GM12878 (cell line): Measurements from ENCODE around the gene ATP5PB. TPM values are rescaled to one million over a fixed set of nuclear protein-coding genes. Genes with fewer than 3 reads are reported as not detected.

ENCODE experiments used
- CBX5 ChIP-seq: sonication (generic); IDR thresholded peaks from 2 replicates; pipeline ENCODE4 v1.6.1; 2016; ENCODE audit warnings: low read depth, moderate library complexity, mild to moderate bottlenecking, inconsistent platforms
- CHD2 ChIP-seq: IDR thresholded peaks from 2 replicates; pipeline ENCODE4 v1.6.1; 2011; ENCODE audit warnings: low read depth, low read length, improper control_type of control experiment, borderline replicate concordance
- DPF2 ChIP-seq: fragments of 450-650 bp; IDR thresholded peaks from 2 replicates; pipeline ENCODE4 v1.6.1; 2017; ENCODE audit warnings: mild to moderate bottlenecking
- EP300 ChIP-seq, 2 experiments: fragments of 150-350 bp in 1 of 2; IDR thresholded peaks; 2 replicates each; pipeline ENCODE4 v1.6.1; 2011 to 2012; ENCODE audit warnings: low read depth in 2 of 2, low read length in 2 of 2, borderline replicate concordance in 1 of 2, improper control_type of control experiment in 1 of 2, inconsistent platforms in 1 of 2; ENCODE audit not compliant: control insufficient read depth in 1 of 2
- HCFC1 ChIP-seq: fragments of 150-350 bp; IDR thresholded peaks from 2 replicates; pipeline ENCODE4 v1.6.1; 2014; ENCODE audit warnings: low read length
- KLF5 ChIP-seq: fragments of 450-650 bp; IDR thresholded peaks from 2 replicates; pipeline ENCODE4 v1.6.1; 2014; ENCODE audit warnings: mild to moderate bottlenecking; ENCODE audit not compliant: partially characterized antibody
- MTA3 ChIP-seq: IDR thresholded peaks from 2 replicates; pipeline ENCODE4 v1.6.1; 2012; ENCODE audit warnings: low read length, inconsistent platforms, borderline replicate concordance
- MXI1 ChIP-seq: fragments of 150-350 bp; IDR thresholded peaks from 2 replicates; pipeline ENCODE4 v1.6.1; 2011; ENCODE audit warnings: low read depth, mild to moderate bottlenecking, inconsistent platforms, low read length, improper control_type of control experiment
- NRF1 ChIP-seq: conservative IDR thresholded peaks from 2 replicates; pipeline ENCODE4 v1.6.1; 2011; ENCODE audit warnings: mild to moderate bottlenecking, low read depth, low read length, improper control_type of control experiment
- RBBP5 ChIP-seq: fragments of 200-600 bp; sonication (generic); conservative IDR thresholded peaks from 2 replicates; pipeline ENCODE4 v1.6.1; 2016
- SPI1 ChIP-seq: IDR thresholded peaks from 2 replicates; pipeline ENCODE4 v1.6.1; 2011; ENCODE audit warnings: low read depth, mild to moderate bottlenecking, low read length, moderate library complexity, borderline replicate concordance; ENCODE audit not compliant: insufficient read depth
- YY1 ChIP-seq: IDR thresholded peaks from 2 replicates; pipeline ENCODE4 v1.6.1; 2011; ENCODE audit warnings: low read depth, mild to moderate bottlenecking, low read length
- ZZZ3 ChIP-seq: IDR thresholded peaks from 2 replicates; pipeline ENCODE4 v1.6.1; 2011; ENCODE audit warnings: low read depth; ENCODE audit not compliant: control insufficient read depth, insufficient read length
- polyA plus RNA-seq, 11 experiments: library from polyadenylated mRNA; depleted of rRNA in 4 of 11; unstranded in 6 of 11; stranded (reverse) in 5 of 11; fragments of >200 nt; fragmentation: Nextera tagmentation in 4 of 11; fragmentation: Illumina TruSeq in 1 of 11; extraction: Ambion mirVana in 4 of 11; extraction: Trizol in 1 of 11; gene quantifications; 1 replicate in 1 of 11; 2 replicates in 10 of 11; pipeline versions ENCODE4 v1.2.1 to v1.2.3, GENCODE V29; 2011 to 2016; ENCODE audit warnings: inconsistent platforms in 2 of 11, missing spikeins in 2 of 11, low read depth in 1 of 11
- total RNA-seq, 4 experiments: library from RNA; depleted of rRNA in 3 of 4; stranded (reverse); fragments of >200 nt in 3 of 4; fragmentation: Illumina TruSeq in 1 of 4; extraction: Trizol in 1 of 4; gene quantifications; 2 replicates each; pipeline versions ENCODE4 v1.2.1 to v1.2.3, GENCODE V29; 2013 to 2021
- TF ChIP-seq, protein P1 (sequence below): IDR thresholded peaks from 2 replicates; pipeline ENCODE4 v1.6.1; 2011; ENCODE audit warnings: borderline replicate concordance, low read depth, mild to moderate bottlenecking, moderate library complexity, mixed read lengths, low read length; ENCODE audit not compliant: insufficient read depth; ENCODE audit errors: extremely low read length
- TF ChIP-seq, protein P2 (sequence below): fragments of 450-650 bp; IDR thresholded peaks from 2 replicates; pipeline ENCODE4 v1.6.1; 2017; ENCODE audit warnings: mild to moderate bottlenecking, moderate library complexity
- TF ChIP-seq, protein P3 (sequence below): fragments of 450-650 bp; IDR thresholded peaks from 2 replicates; pipeline ENCODE4 v1.6.1; 2016; ENCODE audit warnings: mild to moderate bottlenecking
- TF ChIP-seq, protein P4 (sequence below): IDR thresholded peaks from 2 replicates; pipeline ENCODE4 v1.6.1; 2012; ENCODE audit warnings: low read depth, low read length, improper control_type of control experiment
- TF ChIP-seq, protein P5 (sequence below): fragments of 150-350 bp; IDR thresholded peaks from 2 replicates; pipeline ENCODE4 v1.6.1; 2016; ENCODE audit warnings: low read depth, low read length

ATP5PB gene
- total and polyA plus RNA-seq, 10 of the 15 experiments (the other 5 are each of a cell fraction or from before 2014, with no cell fraction given) = 380 to 1,760 (median 677) TPM

DNA sequence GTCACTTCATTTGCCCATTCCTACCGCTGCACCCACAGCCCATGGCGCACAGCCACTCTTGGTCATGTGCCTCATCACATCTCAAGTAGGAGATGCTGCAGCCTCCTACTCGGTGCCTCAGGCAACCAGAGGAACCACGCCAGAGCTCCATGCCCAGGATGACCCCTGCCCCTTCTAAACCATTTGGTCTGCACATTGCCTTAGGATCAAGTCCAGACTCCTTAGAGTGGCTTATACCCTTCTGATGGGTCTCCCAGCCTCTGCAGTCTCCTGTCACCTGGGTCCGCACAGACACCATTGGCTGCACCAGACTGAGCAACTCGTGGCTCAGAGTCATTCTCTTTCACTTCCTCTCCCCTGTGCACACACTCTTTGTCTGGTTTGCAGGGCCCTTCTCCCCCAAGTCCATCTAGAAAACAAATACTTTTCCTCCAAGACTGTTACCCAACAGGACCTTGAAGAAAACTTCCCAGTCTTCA is 56.4 kb downstream of the ATP5PB start (continued):
- TF ChIP-seq MXI1 = peak; percentile 78
- peak; percentile 34 for TF ChIP-seq KLF5
- no peak for TF ChIP-seq ZZZ3
- TF ChIP-seq, protein P1, sequence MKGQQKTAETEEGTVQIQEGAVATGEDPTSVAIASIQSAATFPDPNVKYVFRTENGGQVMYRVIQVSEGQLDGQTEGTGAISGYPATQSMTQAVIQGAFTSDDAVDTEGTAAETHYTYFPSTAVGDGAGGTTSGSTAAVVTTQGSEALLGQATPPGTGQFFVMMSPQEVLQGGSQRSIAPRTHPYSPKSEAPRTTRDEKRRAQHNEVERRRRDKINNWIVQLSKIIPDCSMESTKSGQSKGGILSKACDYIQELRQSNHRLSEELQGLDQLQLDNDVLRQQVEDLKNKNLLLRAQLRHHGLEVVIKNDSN = peak; percentile 44
- TF ChIP-seq RBBP5 = no peak
- TF ChIP-seq CBX5 = 0 out of 2 replicates have a peak, but pooled peaks have one; percentile 31
- TF ChIP-seq SPI1 = peak; percentile 99
- TF ChIP-seq, protein P2, sequence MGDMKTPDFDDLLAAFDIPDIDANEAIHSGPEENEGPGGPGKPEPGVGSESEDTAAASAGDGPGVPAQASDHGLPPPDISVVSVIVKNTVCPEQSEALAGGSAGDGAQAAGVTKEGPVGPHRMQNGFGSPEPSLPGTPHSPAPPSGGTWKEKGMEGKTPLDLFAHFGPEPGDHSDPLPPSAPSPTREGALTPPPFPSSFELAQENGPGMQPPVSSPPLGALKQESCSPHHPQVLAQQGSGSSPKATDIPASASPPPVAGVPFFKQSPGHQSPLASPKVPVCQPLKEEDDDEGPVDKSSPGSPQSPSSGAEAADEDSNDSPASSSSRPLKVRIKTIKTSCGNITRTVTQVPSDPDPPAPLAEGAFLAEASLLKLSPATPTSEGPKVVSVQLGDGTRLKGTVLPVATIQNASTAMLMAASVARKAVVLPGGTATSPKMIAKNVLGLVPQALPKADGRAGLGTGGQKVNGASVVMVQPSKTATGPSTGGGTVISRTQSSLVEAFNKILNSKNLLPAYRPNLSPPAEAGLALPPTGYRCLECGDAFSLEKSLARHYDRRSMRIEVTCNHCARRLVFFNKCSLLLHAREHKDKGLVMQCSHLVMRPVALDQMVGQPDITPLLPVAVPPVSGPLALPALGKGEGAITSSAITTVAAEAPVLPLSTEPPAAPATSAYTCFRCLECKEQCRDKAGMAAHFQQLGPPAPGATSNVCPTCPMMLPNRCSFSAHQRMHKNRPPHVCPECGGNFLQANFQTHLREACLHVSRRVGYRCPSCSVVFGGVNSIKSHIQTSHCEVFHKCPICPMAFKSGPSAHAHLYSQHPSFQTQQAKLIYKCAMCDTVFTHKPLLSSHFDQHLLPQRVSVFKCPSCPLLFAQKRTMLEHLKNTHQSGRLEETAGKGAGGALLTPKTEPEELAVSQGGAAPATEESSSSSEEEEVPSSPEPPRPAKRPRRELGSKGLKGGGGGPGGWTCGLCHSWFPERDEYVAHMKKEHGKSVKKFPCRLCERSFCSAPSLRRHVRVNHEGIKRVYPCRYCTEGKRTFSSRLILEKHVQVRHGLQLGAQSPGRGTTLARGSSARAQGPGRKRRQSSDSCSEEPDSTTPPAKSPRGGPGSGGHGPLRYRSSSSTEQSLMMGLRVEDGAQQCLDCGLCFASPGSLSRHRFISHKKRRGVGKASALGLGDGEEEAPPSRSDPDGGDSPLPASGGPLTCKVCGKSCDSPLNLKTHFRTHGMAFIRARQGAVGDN = peak; percentile 83
- TF ChIP-seq HCFC1 = no peak
- peak; percentile 70 for TF ChIP-seq DPF2
- peak; percentile 46; the same call in 1 of the 2 replicates for TF ChIP-seq YY1
- TF ChIP-seq, protein P3, sequence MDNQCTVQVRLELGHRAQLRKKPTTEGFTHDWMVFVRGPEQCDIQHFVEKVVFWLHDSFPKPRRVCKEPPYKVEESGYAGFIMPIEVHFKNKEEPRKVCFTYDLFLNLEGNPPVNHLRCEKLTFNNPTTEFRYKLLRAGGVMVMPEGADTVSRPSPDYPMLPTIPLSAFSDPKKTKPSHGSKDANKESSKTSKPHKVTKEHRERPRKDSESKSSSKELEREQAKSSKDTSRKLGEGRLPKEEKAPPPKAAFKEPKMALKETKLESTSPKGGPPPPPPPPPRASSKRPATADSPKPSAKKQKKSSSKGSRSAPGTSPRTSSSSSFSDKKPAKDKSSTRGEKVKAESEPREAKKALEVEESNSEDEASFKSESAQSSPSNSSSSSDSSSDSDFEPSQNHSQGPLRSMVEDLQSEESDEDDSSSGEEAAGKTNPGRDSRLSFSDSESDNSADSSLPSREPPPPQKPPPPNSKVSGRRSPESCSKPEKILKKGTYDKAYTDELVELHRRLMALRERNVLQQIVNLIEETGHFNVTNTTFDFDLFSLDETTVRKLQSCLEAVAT = 0 out of 2 replicates have a peak, but pooled peaks have one; percentile 59
- TF ChIP-seq NRF1 = no peak
- TF ChIP-seq CHD2 = 0 out of 2 replicates have a peak, but pooled peaks have one; percentile 35
- TF ChIP-seq, protein P4, sequence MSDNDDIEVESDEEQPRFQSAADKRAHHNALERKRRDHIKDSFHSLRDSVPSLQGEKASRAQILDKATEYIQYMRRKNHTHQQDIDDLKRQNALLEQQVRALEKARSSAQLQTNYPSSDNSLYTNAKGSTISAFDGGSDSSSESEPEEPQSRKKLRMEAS = 0 out of 2 replicates have a peak, but pooled peaks have one; percentile 37
- TF ChIP-seq MTA3 = no peak; the same call in 1 of the 2 replicates
- peak in 1 of 2 experiments; percentile 71; a peak in 2 of 4 replicates for TF ChIP-seq EP300 (IDR thresholded peaks at IDR 0.05; ENCODE audit: borderline replicate concordance in 1 of 2, control insufficient read depth in 1 of 2, low read depth in 2 of 2, low read length in 2 of 2)
- TF ChIP-seq, protein P5, sequence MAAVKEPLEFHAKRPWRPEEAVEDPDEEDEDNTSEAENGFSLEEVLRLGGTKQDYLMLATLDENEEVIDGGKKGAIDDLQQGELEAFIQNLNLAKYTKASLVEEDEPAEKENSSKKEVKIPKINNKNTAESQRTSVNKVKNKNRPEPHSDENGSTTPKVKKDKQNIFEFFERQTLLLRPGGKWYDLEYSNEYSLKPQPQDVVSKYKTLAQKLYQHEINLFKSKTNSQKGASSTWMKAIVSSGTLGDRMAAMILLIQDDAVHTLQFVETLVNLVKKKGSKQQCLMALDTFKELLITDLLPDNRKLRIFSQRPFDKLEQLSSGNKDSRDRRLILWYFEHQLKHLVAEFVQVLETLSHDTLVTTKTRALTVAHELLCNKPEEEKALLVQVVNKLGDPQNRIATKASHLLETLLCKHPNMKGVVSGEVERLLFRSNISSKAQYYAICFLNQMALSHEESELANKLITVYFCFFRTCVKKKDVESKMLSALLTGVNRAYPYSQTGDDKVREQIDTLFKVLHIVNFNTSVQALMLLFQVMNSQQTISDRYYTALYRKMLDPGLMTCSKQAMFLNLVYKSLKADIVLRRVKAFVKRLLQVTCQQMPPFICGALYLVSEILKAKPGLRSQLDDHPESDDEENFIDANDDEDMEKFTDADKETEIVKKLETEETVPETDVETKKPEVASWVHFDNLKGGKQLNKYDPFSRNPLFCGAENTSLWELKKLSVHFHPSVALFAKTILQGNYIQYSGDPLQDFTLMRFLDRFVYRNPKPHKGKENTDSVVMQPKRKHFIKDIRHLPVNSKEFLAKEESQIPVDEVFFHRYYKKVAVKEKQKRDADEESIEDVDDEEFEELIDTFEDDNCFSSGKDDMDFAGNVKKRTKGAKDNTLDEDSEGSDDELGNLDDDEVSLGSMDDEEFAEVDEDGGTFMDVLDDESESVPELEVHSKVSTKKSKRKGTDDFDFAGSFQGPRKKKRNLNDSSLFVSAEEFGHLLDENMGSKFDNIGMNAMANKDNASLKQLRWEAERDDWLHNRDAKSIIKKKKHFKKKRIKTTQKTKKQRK = no peak
